K562 treated with DMSO at 1 percent for 24 hours (cell line): Measurements from ENCODE around the gene DLG4. TPM values are rescaled to one million over a fixed set of nuclear protein-coding genes. Genes with fewer than 3 reads are reported as not detected.

ENCODE experiments used
- total RNA-seq: library from RNA; unstranded; fragments of 300-600 nt; gene quantifications from 2 replicates; pipeline ENCODE4 v1.2.3, GENCODE V29; 2022; ENCODE audit warnings: low read depth; ENCODE audit not compliant: insufficient read depth

Gene DLG4
- total RNA-seq = 3.2 and 3.6 TPM in 2 replicates

DNA sequence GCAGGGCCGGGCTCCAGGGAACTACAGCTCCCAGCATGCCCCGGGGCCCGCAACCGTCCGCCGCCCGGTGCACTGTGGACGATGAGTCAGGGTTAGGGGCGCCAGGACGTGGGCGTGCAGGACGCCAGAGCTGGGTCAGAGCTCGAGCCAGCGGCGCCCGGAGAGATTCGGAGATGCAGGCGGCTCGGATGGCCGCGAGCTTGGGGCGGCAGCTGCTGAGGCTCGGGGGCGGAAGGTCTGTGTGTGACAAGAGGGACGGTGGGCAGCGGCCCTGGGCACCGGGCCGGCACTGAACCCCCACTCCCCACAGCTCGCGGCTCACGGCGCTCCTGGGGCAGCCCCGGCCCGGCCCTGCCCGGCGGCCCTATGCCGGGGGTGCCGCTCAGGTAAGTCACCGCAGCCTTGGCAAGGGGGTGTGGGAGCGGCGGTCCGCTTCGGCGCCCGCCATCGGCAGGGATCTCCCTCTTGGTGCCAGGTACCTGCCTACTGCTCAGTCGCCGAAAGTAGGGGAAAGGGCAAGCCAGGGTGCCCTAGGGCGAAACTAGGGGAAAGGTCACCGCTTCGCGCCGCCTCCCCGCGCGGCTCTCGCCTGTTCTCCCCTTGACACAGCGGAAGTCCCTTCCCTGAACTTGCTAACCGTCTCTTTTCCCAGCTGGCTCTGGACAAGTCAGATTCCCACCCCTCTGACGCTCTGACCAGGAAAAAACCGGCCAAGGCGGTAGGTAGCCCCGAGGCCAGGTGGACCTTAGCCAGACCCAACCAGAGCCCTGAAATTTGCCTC lies at the start of gene DLG4, which contains the start of gene ACADVL:
DLG4 (minus strand) TSS at position 25 of the 781 bp plus-strand sequence.
ACADVL (plus strand) TSS at position 127 of the 781 bp plus-strand sequence; CDS start at position 174, 47 bp downstream.

DNA sequence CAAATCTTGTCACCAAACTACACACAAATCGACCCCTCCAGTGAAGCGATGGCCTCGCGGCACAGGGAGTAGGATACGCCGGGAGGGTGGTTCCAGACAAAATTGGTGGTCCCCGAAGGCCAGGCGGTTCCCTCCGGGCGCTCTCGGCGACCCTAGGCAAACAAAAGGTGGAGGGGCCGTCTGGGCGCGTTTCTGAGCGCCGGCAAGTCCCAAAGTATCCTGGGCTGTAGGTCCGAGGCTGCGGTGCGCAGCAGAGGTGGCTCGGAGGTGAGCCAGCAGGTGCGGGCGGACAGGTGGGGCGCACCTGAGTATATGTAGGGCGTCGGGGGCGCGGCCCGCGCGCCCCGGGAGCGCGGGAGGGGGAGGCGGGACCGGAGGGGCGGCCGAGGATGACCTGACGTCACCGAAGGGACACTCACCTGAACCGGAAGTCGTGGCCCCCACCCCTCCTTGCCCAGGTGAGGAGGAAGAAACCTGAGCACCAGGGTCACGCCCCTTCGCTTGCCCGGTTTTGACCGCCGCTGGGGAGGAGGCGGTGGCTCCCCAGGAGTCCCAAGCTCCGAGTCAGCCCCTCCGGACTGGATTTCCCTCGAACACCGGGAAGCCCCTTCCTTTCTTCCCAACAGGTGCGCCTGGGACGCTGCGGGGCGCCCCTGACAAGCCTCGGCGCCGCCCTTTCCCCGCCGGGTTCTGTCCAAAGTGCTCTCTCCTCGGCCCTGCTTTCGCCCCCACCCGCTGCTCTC lies 42.7 kb upstream of the DLG4 start, which contains the start of gene CLDN7:
CLDN7 (minus strand) TSS at position 287 of the 743 bp plus-strand sequence. CDS start 435 bp downstream, outside the sequence.

DNA sequence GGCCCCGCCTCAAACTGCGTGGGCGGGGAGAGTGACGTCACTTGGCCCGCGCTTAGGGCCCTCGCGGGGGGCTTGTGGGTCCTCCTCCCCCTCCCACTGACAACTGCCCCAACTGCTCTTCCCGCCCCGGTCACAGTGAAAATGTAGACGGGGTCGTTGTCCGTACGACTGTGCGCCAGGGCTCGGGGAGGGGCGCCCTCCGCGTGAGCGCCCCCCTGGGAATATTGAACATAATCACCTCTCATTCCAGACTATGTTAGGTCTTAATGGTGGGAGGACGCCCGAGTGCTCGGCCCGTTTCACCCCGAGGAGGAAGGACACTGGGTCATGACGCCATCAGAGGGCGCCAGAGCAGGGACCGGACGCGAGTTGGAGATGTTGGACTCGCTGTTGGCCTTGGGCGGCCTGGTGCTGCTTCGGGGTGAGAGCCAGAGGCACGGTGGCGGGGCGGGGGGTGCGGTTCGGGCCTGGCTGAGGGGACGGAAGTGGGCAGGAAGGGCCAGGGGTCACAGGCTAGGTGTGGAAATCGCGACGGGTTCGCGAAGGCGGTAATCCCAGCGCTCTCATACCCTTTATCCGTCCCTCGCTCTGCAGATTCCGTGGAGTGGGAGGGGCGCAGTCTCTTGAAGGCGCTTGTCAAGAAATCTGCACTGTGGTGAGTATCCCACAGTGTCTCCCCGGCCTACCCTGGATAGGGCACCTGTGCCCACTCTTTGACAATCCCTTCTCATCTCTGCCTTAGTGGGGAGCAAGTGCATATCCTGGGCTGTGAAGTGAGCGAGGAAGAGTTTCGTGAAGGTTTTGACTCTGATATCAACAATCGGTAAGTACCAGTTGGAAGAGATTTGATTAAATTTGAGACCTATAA lies 32.8 kb upstream of the DLG4 start, which contains the start of gene ELP5:
ELP5 (plus strand) TSS at position 40 of the 868 bp plus-strand sequence; CDS start at position 376, 336 bp downstream.

DNA sequence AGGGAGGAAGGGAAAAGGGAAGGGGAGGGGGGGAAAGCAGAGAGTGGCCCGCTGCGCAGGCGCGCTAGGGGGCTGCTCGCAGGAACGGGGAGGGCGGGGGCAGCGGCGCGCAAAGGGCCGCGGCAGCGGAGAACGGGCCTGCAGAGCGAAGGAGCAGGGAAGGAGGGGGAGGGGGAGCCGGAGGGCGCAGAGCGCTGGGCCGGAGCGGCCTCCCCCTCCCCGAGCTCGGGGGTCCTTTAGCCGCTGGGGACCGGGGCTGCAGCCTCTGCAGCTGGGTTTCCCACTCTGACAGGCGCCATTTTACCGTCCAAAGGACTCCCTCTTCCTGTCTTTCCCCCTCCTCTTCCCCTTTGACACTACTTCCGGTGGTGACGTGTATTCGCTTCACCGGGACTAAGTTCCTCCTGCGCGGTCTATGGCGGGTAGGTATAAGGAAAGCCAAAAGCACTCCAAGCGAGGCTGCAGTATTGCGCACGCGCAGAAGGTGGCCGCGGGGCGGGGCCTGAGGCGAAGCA lies 32.1 kb upstream of the DLG4 start, which contains the start of gene CTDNEP1:
CTDNEP1 (minus strand) TSS at position 74 of the 515 bp plus-strand sequence. CDS start 438 bp downstream, outside the sequence.

DNA sequence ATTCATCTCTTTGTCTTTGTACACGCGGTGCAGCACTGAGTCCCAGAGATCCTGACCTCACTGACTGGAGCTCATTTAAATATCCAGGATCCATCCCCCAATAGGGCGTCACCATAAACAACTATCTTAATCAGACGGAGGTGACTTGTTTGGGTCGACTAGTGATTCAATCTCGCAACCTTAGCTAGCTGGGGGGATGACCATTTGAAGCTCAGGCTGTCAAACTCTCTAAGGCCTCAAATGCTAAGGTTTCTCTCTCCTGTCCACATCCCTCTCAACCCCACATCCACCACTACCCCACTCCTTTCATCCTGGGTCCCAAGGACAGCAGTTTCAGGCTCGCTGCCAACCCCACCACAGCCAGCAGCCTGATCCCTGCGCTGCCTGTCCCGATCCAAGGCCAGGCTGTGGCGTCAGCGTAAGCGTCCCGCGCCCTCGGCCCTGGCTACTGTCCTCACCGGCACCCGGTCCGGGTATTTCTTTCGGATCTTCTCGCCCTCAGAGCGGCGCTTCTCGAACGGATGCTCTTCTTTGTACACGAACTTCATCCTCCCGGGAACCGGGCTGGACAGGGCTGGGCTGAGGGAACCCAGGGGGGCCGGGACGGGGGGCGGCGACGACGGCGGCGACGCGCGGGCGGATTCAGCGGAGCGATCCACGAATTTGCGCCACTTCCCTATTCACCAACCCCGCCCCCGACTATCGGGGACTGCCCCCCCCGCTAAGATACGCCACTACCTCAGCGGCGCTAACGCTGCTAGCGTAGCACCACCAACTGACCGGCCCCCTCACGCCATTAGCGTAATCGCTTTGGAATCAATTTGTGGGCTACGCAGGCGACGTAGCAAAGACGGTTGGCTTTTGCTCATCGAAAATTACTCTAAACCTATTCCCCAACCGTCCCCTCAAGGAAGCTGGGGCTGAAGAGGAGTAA lies 22.4 kb upstream of the DLG4 start, which contains the start of gene GABARAP:
GABARAP (minus strand) TSS at position 667 of the 934 bp plus-strand sequence; CDS start at position 548, 119 bp downstream.

DNA sequence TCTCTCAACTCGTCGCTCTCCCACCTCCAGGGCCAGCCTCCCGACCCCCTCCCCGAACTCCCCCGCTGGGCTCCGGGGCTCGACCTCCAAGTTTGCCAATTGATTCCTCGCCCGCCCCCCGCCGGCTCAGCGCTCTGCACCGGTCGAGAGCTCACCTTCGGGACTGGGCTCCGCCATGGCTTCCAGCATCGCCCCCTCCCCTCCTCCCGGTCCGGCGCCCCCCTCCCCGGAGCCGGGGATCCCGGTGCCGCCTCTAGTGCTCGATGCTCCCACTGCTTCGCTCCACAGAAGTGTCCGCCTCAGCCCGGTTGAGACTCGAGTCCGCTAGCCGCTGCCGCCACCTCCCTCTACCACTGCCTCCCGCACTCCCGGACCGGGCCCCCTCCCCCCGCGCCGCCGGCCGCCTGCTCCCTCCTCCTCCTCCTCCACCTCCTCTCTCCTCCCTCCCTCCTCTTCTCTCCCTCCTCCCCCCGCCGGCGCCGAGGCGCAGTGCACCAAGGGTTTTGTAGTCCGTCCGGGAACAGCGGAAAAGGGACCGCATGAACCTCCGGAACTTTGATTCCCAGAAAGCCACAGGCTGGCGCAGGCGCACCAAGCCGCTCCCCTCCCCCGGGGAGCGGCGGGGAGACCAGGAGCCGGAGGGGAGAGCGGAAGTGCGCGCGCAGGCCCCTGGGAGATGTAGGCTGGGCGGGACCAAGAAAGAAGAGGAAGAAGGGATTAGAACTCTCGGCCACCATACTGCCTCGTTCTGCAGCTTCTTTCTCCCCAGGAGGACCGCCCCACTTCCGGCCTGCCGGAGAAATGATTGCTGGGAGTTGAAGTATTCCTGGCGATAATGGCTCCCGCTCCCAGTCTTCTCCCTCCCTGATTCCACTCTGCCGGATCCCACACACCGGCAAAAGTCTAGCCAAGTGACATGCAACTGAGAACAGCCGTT lies 19.7 kb upstream of the DLG4 start, which contains the start of gene PHF23:
PHF23 (minus strand) TSS at position 367 of the 937 bp plus-strand sequence; CDS start at position 189, 178 bp downstream.

DNA sequence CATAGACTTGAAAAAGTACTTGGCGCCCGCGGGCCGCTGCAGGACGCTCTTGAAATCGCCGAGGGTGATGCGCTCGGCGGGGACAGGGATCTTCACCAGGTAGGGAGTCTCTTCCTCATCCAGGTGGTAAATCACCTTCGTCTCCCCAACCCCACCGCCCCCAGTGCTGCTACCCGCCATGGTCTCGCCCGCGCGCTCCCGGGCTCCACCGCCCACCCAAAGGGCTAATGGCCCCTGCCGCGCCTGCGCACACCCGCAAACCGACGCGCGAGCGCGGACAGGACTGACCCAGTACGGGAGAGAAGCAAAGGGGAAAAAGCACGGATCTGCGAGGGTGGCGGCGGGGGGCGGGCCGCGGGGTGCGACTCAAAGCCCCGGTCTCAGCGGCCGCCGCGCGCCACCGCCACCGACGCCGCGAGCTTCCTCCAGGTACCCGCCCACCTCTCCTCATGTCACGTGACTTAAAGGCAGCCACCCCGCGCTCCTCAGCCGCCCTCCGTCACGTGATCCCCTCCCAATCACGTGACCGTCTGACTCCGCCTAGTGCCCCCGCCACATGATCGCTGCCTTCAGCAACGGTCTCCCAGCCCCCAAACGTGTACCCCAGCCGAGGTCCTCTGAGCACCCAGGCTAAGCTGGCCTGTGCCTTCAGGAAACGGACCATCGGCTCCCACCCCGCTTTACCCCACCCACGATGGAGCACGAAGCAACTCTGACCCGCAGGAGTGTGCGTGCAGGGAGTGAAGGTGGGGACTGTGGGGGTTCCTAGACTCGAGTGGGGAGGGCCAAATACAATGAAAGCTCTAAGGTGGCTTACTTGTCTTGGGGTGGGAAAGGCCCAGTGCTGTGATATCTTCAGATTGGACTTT lies 14.7 kb upstream of the DLG4 start, which contains the start of gene DVL2:
DVL2 (minus strand) TSS at position 435 of the 869 bp plus-strand sequence; CDS start at position 180, 255 bp downstream.

DNA sequence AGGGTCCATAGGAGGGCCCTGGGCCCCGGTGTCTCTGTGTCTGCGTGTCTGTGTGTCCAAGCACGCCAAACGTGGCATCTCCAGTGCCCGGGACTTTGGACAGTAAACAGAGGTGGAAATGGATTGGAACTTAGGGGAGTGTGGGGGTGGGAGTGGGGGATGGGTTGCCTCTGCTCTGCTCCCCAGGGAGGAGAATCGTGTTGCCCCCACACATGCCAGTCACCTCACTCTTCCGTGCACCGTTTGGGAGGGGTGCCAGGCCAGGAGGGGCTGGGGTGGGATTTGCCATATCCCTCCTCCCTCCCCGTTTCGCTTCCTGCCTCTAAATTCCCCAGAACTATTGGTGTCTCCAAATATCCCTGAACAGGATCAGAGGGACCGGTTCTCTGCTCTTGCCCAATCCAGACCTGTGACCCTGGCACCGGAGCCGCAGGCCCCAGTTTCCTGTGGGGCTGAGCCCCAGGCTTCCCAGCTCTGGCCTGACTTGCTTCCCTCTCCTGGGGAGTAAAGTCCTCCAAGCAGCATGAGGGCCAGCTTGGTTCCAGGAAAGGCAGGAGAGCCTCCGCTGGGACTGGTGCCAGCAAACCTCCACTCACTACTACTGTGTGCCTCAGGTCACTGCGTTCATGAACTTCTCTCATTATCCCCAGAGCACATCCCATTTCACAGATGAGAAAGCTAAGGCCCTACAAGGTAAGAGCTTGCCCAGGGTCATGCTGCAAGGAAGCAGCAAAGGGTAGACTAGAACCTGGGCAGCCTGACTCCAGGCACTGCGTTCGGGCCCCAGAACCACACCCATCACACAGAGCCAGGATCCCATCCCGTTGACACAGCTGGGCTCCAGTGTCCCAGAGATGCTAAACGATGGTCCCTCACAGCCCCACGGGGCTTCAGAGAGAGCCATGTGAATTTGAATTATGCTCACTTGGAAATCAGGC lies 40.0 kb downstream of the DLG4 start, which contains the start of gene ASGR1:
ASGR1 (minus strand) TSS at position 54 of the 938 bp plus-strand sequence. CDS start 807 bp downstream, outside the sequence.

Other genes with a start within 250 kb of the DLG4 start
- gene ALOX12, start 223.8 kb downstream of the DLG4 start, total RNA-seq = 0.52 and 0.79 TPM in 2 replicates
- 291 and 322 TPM in 2 replicates for gene RNASEK, start 207.2 kb downstream of the DLG4 start, total RNA-seq
- gene BCL6B, start 196.8 kb downstream of the DLG4 start, total RNA-seq = 1.2 TPM in 2 replicates
- 9.1 and 11.3 TPM in 2 replicates for gene SLC16A13, start 183.8 kb downstream of the DLG4 start, total RNA-seq
- 0.32 TPM in 1 of 2 replicates, not detected in the other for gene SLC16A11, start 175.7 kb downstream of the DLG4 start, total RNA-seq
- gene CLEC10A, start 139.6 kb downstream of the DLG4 start, total RNA-seq = not detected in 2 replicates
- not detected in 2 replicates for gene ASGR2, start 105.0 kb downstream of the DLG4 start, total RNA-seq
- gene ASGR1, start 40.5 kb downstream of the DLG4 start, total RNA-seq = 1.4 and 2.5 TPM in 2 replicates
- gene ACADVL, start 102 bp upstream of the DLG4 start, total RNA-seq = 252 and 266 TPM in 2 replicates
- gene DVL2, start 14.7 kb upstream of the DLG4 start, total RNA-seq = 55.4 and 59.5 TPM in 2 replicates
- gene PHF23, start 19.6 kb upstream of the DLG4 start, total RNA-seq = 26.9 and 30.4 TPM in 2 replicates
- gene GABARAP, start 22.6 kb upstream of the DLG4 start, total RNA-seq = 267 and 288 TPM in 2 replicates
- gene CTDNEP1, start 31.9 kb upstream of the DLG4 start, total RNA-seq = 70.4 and 74.9 TPM in 2 replicates
- 54.3 and 56.3 TPM in 2 replicates for gene ELP5, start 32.4 kb upstream of the DLG4 start, total RNA-seq
- gene CLDN7, start 42.6 kb upstream of the DLG4 start, total RNA-seq = 19.6 and 20.2 TPM in 2 replicates
- gene SLC2A4, start 61.9 kb upstream of the DLG4 start, total RNA-seq = 0.39 and 0.63 TPM in 2 replicates
- not detected in 2 replicates for gene YBX2, start 74.8 kb upstream of the DLG4 start, total RNA-seq
- 333 and 343 TPM in 2 replicates for gene EIF5A, start 87.8 kb upstream of the DLG4 start, total RNA-seq
- 64.3 and 71.2 TPM in 2 replicates for gene GPS2, start 95.5 kb upstream of the DLG4 start, total RNA-seq
- gene NEURL4, start 109.5 kb upstream of the DLG4 start, total RNA-seq = 15.7 and 18.8 TPM in 2 replicates
- gene ACAP1, start 116.7 kb upstream of the DLG4 start, total RNA-seq = 2.6 and 6.1 TPM in 2 replicates
- gene KCTD11, start 132.3 kb upstream of the DLG4 start, total RNA-seq = 7.3 and 8.6 TPM in 2 replicates
- not detected in 2 replicates for gene TMEM95, start 135.3 kb upstream of the DLG4 start, total RNA-seq
- 7.3 and 8.8 TPM in 2 replicates for gene TNK1, start 161.3 kb upstream of the DLG4 start, total RNA-seq
- 11.9 and 13.9 TPM in 2 replicates for gene PLSCR3, start 174.7 kb upstream of the DLG4 start, total RNA-seq
- 67.8 and 69.3 TPM in 2 replicates for gene TMEM256, start 184.3 kb upstream of the DLG4 start, total RNA-seq
- gene NLGN2, start 188.0 kb upstream of the DLG4 start, total RNA-seq = 14.2 and 14.9 TPM in 2 replicates
- not detected in 2 replicates for gene SPEM1, start 200.5 kb upstream of the DLG4 start, total RNA-seq
- not detected in 2 replicates for gene SPEM2, start 205.8 kb upstream of the DLG4 start, total RNA-seq
- gene SPEM3, start 209.0 kb upstream of the DLG4 start, total RNA-seq = not detected in 2 replicates
- 14.7 and 16.9 TPM in 2 replicates for gene TMEM102, start 215.6 kb upstream of the DLG4 start, total RNA-seq
- 6.3 and 7.5 TPM in 2 replicates for gene FGF11, start 219.7 kb upstream of the DLG4 start, total RNA-seq
- 12.6 and 14.0 TPM in 2 replicates for gene CHRNB1, start 225.2 kb upstream of the DLG4 start, total RNA-seq